CD4-positive, alpha-beta T cell (primary cell): Measurements from ENCODE around the gene GRM2. TPM values are rescaled to one million over a fixed set of nuclear protein-coding genes. Genes with fewer than 3 reads are reported as not detected.

Experiments used
- ATAC-seq: fragments of 200-7000 bp; cut with Tn5 transposase; one replicate; pipeline ENCODE4 v1.10.0; 2022; ENCODE audit warnings: mild to moderate bottlenecking; ENCODE audit not compliant: poor library complexity
- CTCF ChIA-PET: fragments of 350-600 bp; sonication (Branson Sonifier 250); formaldehyde crosslinking; loops from one replicate; lab custom pipeline; 2021; ENCODE audit warnings: antibody characterized with exemption, inconsistent platforms; lab: Charles Lee
- POLR2A ChIA-PET: fragments of 350-600 bp; sonication (Branson Sonifier 250); formaldehyde crosslinking; loops from one replicate; lab custom pipeline; 2021; ENCODE audit warnings: antibody characterized with exemption, inconsistent platforms; lab: Charles Lee
- DNase-seq, 14 experiments: peaks; one replicate each; pipeline ENCODE4 v3.0.0-alpha.2; 2013 to 2020; ENCODE audit warnings: mixed read lengths in 2 of 14
- H3K27ac ChIP-seq, 2 donors: one replicate each; pipeline versions ENCODE4 v1.5.1 to v1.7.0; 2013; ENCODE audit warnings: low read length in 2 of 2, low read depth in 1 of 2, mild to moderate bottlenecking in 1 of 2
- H3K27me3 ChIP-seq, 2 experiments: 1 replicate in 1 of 2; 2 replicates in 1 of 2; pipeline versions ENCODE4 v1.6.1 to v1.7.0; 2013; ENCODE audit warnings: low read length in 2 of 2, control low read depth in 1 of 2, mild to moderate bottlenecking in 1 of 2, moderate library complexity in 1 of 2; ENCODE audit not compliant: insufficient read depth in 2 of 2, control insufficient read depth in 1 of 2
- H3K36me3 ChIP-seq: one replicate; pipeline ENCODE4 v1.6.1; 2013; ENCODE audit warnings: low read length, control low read depth; ENCODE audit not compliant: insufficient read depth
- H3K4me1 ChIP-seq: one replicate; pipeline ENCODE4 v1.6.1; 2013; ENCODE audit warnings: low read length, control low read depth; ENCODE audit not compliant: insufficient read depth
- H3K4me3 ChIP-seq: one replicate; pipeline ENCODE4 v1.5.1; 2013; ENCODE audit warnings: mild to moderate bottlenecking, low read length, moderate library complexity
- H3K9me3 ChIP-seq, 2 experiments: 1 replicate in 1 of 2; 2 replicates in 1 of 2; pipeline versions ENCODE4 v1.6.1 to v1.7.0; 2013; ENCODE audit warnings: low read length in 2 of 2, mild to moderate bottlenecking in 2 of 2, control low read depth in 1 of 2, moderate library complexity in 1 of 2; ENCODE audit not compliant: control insufficient read depth in 1 of 2, insufficient read depth in 1 of 2
- H3K27ac Mint-ChIP-seq: one replicate; pipeline ENCODE4 v1.8.0; 2020; ENCODE audit warnings: mixed read lengths
- H3K27me3 Mint-ChIP-seq: one replicate; pipeline ENCODE4 v1.8.0; 2021; ENCODE audit warnings: mixed read lengths
- H3K36me3 Mint-ChIP-seq: one replicate; pipeline ENCODE4 v1.8.0; 2021; ENCODE audit warnings: low read depth, mixed read lengths
- H3K4me1 Mint-ChIP-seq: one replicate; pipeline ENCODE4 v1.8.0; 2021; ENCODE audit warnings: low read depth, mixed read lengths
- H3K4me3 Mint-ChIP-seq: one replicate; pipeline ENCODE4 v1.8.0; 2020; ENCODE audit warnings: mild to moderate bottlenecking, mixed read lengths
- H3K9me3 Mint-ChIP-seq: one replicate; pipeline ENCODE4 v1.8.0; 2020; ENCODE audit warnings: mixed read lengths
- CTCF ChIP-seq: fragments of 200-600 bp; IDR thresholded peaks from one replicate; pipeline ENCODE4 v1.8.0; 2022; ENCODE audit warnings: antibody characterized with exemption, mild to moderate bottlenecking
- intact Hi-C, 2 experiments: fragments of 100-400 bp; cut with DNase I in 1 of 2; cut with micrococcal nuclease in 1 of 2; formaldehyde crosslinking; loops; one replicate each; pipeline versions ENCODE4 v1.15.1 to v1.9.0; 2023 to 2025; cut with DNase I, micrococcal nuclease
- total RNA-seq, 174 experiments: library from RNA in 2 of 174; stranded (reverse) in 2 of 174; gene quantifications; one replicate each; pipeline ENCODE4 v1.2.3 and lab custom pipeline; 2021 to 2026

GRM2 gene
- total RNA-seq, 2 experiments from 2014 or later: 4.1 to 4.2 TPM

DNA sequence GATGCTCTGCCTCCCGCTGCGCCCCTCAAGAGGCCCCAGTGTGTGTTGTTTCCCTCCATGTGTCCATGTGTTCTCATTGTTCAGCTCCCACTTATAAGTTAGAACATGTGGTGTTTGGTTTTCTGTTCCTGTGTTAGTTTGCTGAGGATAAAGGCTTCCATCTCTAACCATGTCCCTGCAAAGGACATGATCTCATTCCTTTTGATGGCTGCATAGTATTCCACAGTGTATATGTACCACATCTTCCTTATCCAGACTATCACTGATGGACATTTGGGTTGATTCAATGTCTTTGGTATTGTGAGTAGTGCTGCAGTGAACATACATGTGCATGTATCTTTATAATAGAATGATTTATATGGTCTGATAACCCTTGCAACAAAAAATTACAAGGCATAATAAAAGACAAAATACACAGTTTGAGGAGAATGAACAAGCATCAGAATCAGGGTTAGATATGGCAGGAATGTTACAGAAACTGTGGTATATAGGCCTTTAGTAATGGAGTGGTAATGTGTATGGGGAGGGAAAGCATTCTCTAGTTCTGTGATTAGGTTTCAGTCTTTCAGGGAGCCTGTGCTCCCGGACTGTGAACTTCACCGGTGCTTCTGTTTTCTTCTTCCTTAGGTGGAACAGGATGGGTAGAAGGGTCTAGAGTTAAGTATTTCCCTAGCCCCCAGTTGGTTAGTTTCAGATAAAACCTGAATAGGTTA lies 27.1 kb downstream of the GRM2 start:
- ATAC-seq (no peak), DNase-seq (no peak)
- Histone ChIP-seq H3K4me3 (no peak overlapping the region), H3K27ac (no peak overlapping the region), H3K4me1 (no peaks in the 10 kb centered on the region), H3K9me3 (no peaks in the 10 kb centered on the region), H3K27me3 (no peaks in the 10 kb centered on the region), H3K36me3 (no peaks in the 10 kb centered on the region)
- H3K27ac Mint-ChIP-seq: no peak overlapping the region
- no peaks in the 10 kb centered on the region for H3K9me3 Mint-ChIP-seq
- peaks cover 13% of the 10 kb centered on the region for H3K4me1 Mint-ChIP-seq
- intact Hi-C loops: no loop called here
- H3K4me3 Mint-ChIP-seq: no peak overlapping the region
- H3K36me3 Mint-ChIP-seq: no peaks in the 10 kb centered on the region
- TF ChIP-seq CTCF: no peak
- peaks cover 19% of the 10 kb centered on the region for H3K27me3 Mint-ChIP-seq
- ChIA-PET CTCF (no interaction called here), POLR2A (no interaction called here)

- Histone ChIP-seq H3K27me3 (no peaks in the 10 kb centered on the region), H3K27ac (no peak overlapping the region), H3K4me3 (no peak overlapping the region), H3K4me1 (no peaks in the 10 kb centered on the region), H3K36me3 (no peaks in the 10 kb centered on the region), H3K9me3 (no peaks in the 10 kb centered on the region)
- no peaks in the 10 kb centered on the region for H3K36me3 Mint-ChIP-seq
- H3K4me3 Mint-ChIP-seq: no peak overlapping the region
- TF ChIP-seq CTCF: no peak
- H3K27ac Mint-ChIP-seq: no peak overlapping the region
- peaks cover 13% of the 10 kb centered on the region for H3K4me1 Mint-ChIP-seq
- intact Hi-C loops: no loop called here
- no peak for DNase-seq
- CTCF ChIA-PET: interaction anchor here (1.1 kb wide), 1 partner anchor 52 kb away, joined by 3 read pairs; no protein-coding TSS in a partner anchor
- H3K27me3 Mint-ChIP-seq: peaks cover 19% of the 10 kb centered on the region
- no peaks in the 10 kb centered on the region for H3K9me3 Mint-ChIP-seq
- POLR2A ChIA-PET: no interaction called here
- no peak for ATAC-seq
Measured at GRCh38 chr3:51734572-51734907, 27.7 kb downstream of the GRM2 start.

- POLR2A ChIA-PET: no interaction called here
- no peaks in the 10 kb centered on the region for H3K9me3 ChIP-seq
- ATAC-seq (no peak), DNase-seq (no peak)
- no peak for TF ChIP-seq CTCF
- no peaks in the 10 kb centered on the region for H3K36me3 ChIP-seq
- H3K4me3 ChIP-seq: no peak overlapping the region
- no peaks in the 10 kb centered on the region for H3K4me1 ChIP-seq
- H3K27ac ChIP-seq: no peak overlapping the region
- no peak overlapping the region for H3K4me3 Mint-ChIP-seq
- CTCF ChIA-PET: interaction anchor here (1.1 kb wide), 1 partner anchor 51 kb away, joined by 3 read pairs; no protein-coding TSS in a partner anchor
- no peaks in the 10 kb centered on the region for H3K27me3 ChIP-seq
- H3K4me1 Mint-ChIP-seq: peaks cover 13% of the 10 kb centered on the region
- H3K36me3 Mint-ChIP-seq: no peaks in the 10 kb centered on the region
- intact Hi-C loops: no loop called here
- H3K27ac Mint-ChIP-seq: no peak overlapping the region
- H3K27me3 Mint-ChIP-seq: peaks cover 19% of the 10 kb centered on the region
- no peaks in the 10 kb centered on the region for H3K9me3 Mint-ChIP-seq
Measured at GRCh38 chr3:51735039-51735438, 28.2 kb downstream of the GRM2 start.
